ENCODE results near the gene SLC3A2.

Gene SLC3A2

GRCh38 chr11:62930157-62930556 is 49.5 kb downstream of the SLC3A2 start:
- no peak for TF ChIP-seq POLR2AphosphoS5 (IDR thresholded peaks at IDR 0.05; ENCODE audit: low read depth, low read length)
- TF ChIP-seq REST (IDR thresholded peaks at IDR 0.05; ENCODE audit: insufficient read depth in 1 of 2, low read depth in 2 of 2, low read length in 2 of 2), result no peak
- no peak for TF ChIP-seq TAF1 (IDR thresholded peaks at IDR 0.05; ENCODE audit: borderline replicate concordance, insufficient read depth, low read length)
- TF ChIP-seq FOXP2 (optimal IDR thresholded peaks at IDR 0.05; ENCODE audit: borderline replicate concordance, extremely low read depth, extremely low read length, insufficient read depth), result no peak
- no peak for TF ChIP-seq SIN3A (IDR thresholded peaks at IDR 0.05; ENCODE audit: borderline replicate concordance, insufficient read depth, low read length)

GRCh38 chr11:62930666-62931065 is 50.0 kb downstream of the SLC3A2 start:
- TF ChIP-seq TAF1 (IDR thresholded peaks at IDR 0.05; ENCODE audit: borderline replicate concordance, insufficient read depth, low read length), result no peak
- TF ChIP-seq FOXP2 (optimal IDR thresholded peaks at IDR 0.05; ENCODE audit: borderline replicate concordance, extremely low read depth, extremely low read length, insufficient read depth), result no peak
- TF ChIP-seq REST (IDR thresholded peaks at IDR 0.05; ENCODE audit: insufficient read depth in 1 of 2, low read depth in 2 of 2, low read length in 2 of 2), result no peak
- TF ChIP-seq SIN3A (IDR thresholded peaks at IDR 0.05; ENCODE audit: borderline replicate concordance, insufficient read depth, low read length), result no peak
- no peak for TF ChIP-seq POLR2AphosphoS5 (IDR thresholded peaks at IDR 0.05; ENCODE audit: low read depth, low read length)

- TF ChIP-seq REST (IDR thresholded peaks at IDR 0.05; ENCODE audit: insufficient read depth in 1 of 2, low read depth in 2 of 2, low read length in 2 of 2) (no peak), POLR2AphosphoS5 (IDR thresholded peaks at IDR 0.05; ENCODE audit: low read depth, low read length) (no peak), SIN3A (IDR thresholded peaks at IDR 0.05; ENCODE audit: borderline replicate concordance, insufficient read depth, low read length) (no peak), TAF1 (IDR thresholded peaks at IDR 0.05; ENCODE audit: borderline replicate concordance, insufficient read depth, low read length) (no peak), FOXP2 (optimal IDR thresholded peaks at IDR 0.05; ENCODE audit: borderline replicate concordance, extremely low read depth, extremely low read length, insufficient read depth) (no peak)
These were observed 51.0 kb downstream of the SLC3A2 start for GRCh38 chr11:62931499-62932278.

- TF ChIP-seq POLR2AphosphoS5 (IDR thresholded peaks at IDR 0.05; ENCODE audit: low read depth, low read length) (no peak), SIN3A (IDR thresholded peaks at IDR 0.05; ENCODE audit: borderline replicate concordance, insufficient read depth, low read length) (no peak), TAF1 (IDR thresholded peaks at IDR 0.05; ENCODE audit: borderline replicate concordance, insufficient read depth, low read length) (no peak), REST (IDR thresholded peaks at IDR 0.05; ENCODE audit: insufficient read depth in 1 of 2, low read depth in 2 of 2, low read length in 2 of 2) (no peak), FOXP2 (optimal IDR thresholded peaks at IDR 0.05; ENCODE audit: borderline replicate concordance, extremely low read depth, extremely low read length, insufficient read depth) (no peak)
These were observed 52.6 kb downstream of the SLC3A2 start for GRCh38 chr11:62933285-62933684.
